NOMO-1 treated with dmso at 0.1 percent for 144 hours (cell line): ENCODE results near the gene TCF7L1.
"Not testable (repeated sequence)": the region's sequence is repeated elsewhere in the genome, so short reads cannot be mapped to it uniquely, and the experiment has no call there.

Source experiments
- DNase-seq: peaks from one replicate; lab custom pipeline; 2025; ENCODE audit not compliant: unreplicated experiment; lab: John Stamatoyannopoulos, UW

The TCF7L1 gene

DNA sequence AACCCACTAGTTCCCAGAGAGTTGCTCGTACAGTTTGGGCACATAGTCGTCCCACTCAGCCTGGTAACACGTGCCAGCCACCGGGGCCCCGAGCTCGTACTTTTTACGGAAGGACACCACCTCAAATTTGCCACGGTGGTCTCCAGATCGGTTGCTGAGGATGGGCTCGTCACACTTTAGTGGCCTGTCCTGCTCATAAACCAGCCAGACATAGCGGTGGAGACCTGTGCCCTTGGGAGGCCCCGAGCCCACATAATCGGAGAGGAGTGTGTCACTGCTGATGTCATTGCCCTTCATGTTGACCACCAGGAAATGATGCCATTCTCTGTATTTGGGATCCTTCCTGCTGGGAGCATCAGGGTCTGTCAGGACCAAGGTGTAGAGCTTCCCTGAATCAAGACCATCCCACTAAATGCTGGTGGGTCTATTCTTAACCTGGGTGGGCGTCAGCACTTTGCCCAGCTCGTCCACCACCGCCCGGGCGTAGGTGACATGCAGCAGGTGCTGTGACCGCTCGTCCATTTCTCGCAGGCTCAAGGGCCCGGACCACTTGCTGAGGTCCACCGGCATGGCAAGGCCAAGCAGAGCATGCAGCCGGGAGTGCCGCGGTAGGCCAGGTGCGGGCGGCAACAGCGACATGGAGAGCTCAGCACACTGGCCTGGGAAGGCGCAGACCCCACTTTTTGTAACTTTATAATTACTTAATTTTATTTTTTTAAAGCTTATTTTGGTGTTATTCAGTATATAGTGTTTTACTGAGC lies 208.3 kb downstream of the TCF7L1 start:
- DNase-seq, result no peak

DNA sequence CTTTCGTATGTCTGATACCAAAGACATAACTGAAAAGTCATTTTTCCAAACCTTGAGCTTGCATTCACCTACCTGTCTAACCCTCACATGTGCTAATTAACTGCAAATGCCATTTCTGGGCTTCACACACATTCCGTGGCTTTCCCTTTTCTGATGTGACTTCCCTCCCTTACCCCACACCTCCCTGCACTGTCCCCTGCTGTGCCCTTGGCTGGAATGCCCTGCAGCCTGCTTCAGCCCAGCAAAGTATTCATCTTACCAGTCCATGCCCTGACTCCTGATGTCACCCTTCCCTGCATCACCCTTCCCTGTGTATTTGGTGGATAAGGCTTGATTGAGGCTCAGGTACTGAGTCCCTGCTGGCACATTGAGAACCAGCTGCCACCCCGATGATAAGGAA lies 209.0 kb downstream of the TCF7L1 start:
- no peak for DNase-seq

GRCh38 chr2:85343207-85343895 lies 210.2 kb downstream of the TCF7L1 start:
- not testable (repeated sequence) for DNase-seq

GRCh38 chr2:85344356-85344954 lies 211.3 kb downstream of the TCF7L1 start:
- no peak for DNase-seq

DNA sequence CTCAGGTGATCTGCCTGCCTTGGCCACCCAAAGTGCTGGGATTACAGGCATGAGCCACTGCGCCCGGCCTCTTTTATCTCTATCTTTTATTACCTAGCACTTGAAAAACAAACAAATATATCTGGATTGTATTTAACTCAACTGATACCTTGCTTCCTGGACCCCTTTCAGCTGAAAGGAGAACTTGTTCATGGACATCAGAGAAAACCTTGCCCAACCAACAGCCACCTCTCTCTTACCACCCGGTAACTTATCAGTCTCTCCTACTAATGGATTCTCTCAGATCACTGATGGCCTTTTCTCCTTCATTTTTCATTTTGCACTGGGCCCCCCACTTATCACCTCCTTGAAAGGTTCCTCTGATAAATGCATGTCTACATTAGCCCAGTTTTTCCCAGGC lies 214.4 kb downstream of the TCF7L1 start:
- no peak for DNase-seq

GRCh38 chr2:85353876-85354285 lies 220.7 kb downstream of the TCF7L1 start:
- DNase-seq, result no peak

DNA sequence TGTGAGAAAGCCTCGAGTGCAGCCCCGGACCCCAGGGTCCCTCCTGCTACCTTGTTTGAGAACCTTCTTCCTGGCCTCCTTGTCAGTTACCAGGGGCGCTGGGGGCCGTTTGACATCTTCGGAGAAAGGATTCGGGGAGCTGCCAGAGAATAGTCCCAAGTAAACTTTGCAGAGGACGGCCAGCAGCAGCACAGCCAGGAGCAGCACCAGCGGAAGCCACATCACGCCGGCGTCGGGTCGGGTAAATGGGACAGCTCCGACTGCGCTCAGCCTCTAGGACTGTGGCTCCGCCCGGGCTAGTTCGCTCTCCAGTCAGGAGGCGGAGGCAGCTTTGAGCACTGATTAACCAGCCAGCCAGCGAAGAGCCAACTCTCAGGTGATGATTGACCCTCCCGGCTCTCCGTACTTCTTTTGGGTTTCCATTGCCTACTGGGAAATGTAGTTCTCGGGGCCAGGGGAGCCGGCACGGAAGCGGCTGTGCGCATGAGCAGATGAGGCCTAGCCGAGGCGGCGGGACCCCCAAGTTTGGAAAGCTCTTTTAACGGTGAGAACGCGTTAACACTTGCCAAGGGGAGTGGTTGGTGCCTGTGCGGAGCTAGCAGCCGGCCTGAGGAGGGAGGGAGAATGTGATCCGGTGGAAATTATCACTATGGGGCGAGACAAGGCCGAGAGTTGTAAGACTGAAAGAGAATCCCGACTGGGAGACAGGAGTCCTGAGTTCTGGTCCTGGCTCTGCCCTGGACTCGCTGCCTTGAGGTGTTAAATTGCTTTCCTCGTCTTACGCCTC lies 221.3 kb downstream of the TCF7L1 start, which contains the start of the genes ELMOD3 and RETSAT:
TSS of gene ELMOD3 (plus strand) at position 484 of the 787 bp plus-strand sequence. CDS start 2,430 bp downstream, outside the sequence.
TSS of gene RETSAT (minus strand) at position 243 of the 787 bp plus-strand sequence. CDS start at position 222, 21 bp downstream.
- peak; percentile 98 for DNase-seq

DNA sequence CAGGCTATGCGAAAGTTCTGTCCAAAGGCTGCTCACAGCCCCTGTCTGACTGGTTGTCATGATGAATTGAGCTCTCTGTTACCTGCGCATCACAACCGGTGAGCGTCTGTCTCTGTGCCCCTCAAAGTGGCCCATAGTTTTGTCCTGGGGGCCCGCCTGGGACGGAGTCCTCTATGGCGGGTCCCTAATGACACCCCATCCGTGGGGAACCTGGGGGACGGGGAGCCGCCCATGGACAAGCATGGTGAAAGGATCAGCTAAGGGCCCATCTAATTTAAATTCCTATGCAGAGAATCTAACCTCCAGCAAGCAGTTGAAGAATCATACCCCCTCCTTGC lies 221.8 kb downstream of the TCF7L1 start:
- DNase-seq, result no peak

- no peak for DNase-seq
Observed at GRCh38 chr2:85355521-85355920, 222.3 kb downstream of the TCF7L1 start.

- DNase-seq, result no peak
Observed at GRCh38 chr2:85356186-85356585, 223.0 kb downstream of the TCF7L1 start.

- no peak for DNase-seq
Observed at GRCh38 chr2:85357736-85358135, 224.5 kb downstream of the TCF7L1 start.
